Liver (tissue), 9 donors: ENCODE data around the gene ALX3. TPM values are rescaled to one million over a fixed set of nuclear protein-coding genes. Genes with fewer than 3 reads are reported as not detected.

Source experiments
- DNase-seq: peaks from one replicate; pipeline ENCODE4 v3.0.0-alpha.2; 2017; ENCODE audit warnings: low spot score
- H3K27ac ChIP-seq, 2 donors: one replicate each; pipeline ENCODE4 v1.7.0; 2013; ENCODE audit warnings: inconsistent platforms in 2 of 2, low read length in 2 of 2, control low read depth in 1 of 2, low read depth in 1 of 2, mild to moderate bottlenecking in 1 of 2
- H3K27me3 ChIP-seq, 4 donors: one replicate each; pipeline versions ENCODE4 v1.6.1 to v1.7.0; 2013; ENCODE audit warnings: low read length in 3 of 4, inconsistent platforms in 1 of 4, mild to moderate bottlenecking in 1 of 4, moderate library complexity in 1 of 4; ENCODE audit not compliant: control insufficient read depth in 4 of 4, insufficient read depth in 4 of 4
- H3K36me3 ChIP-seq, 4 donors: one replicate each; pipeline versions ENCODE4 v1.6.1 to v1.7.0; 2013; ENCODE audit warnings: low read length in 3 of 4, mild to moderate bottlenecking in 3 of 4, low read depth in 1 of 4, moderate library complexity in 1 of 4; ENCODE audit not compliant: control insufficient read depth in 4 of 4, insufficient read depth in 3 of 4
- H3K4me1 ChIP-seq, 4 donors: one replicate each; pipeline versions ENCODE4 v1.6.1 to v1.7.0; 2013; ENCODE audit warnings: low read length in 3 of 4, mild to moderate bottlenecking in 3 of 4, moderate library complexity in 1 of 4; ENCODE audit not compliant: control insufficient read depth in 4 of 4, insufficient read depth in 4 of 4
- H3K4me3 ChIP-seq, 3 donors: one replicate each; pipeline versions ENCODE4 v1.6.1 to v1.7.0; 2013; ENCODE audit warnings: low read length in 3 of 3, control low read depth in 1 of 3, low read depth in 1 of 3, mild to moderate bottlenecking in 1 of 3
- H3K9ac ChIP-seq, 2 donors: one replicate each; pipeline ENCODE4 v1.7.0; 2013; ENCODE audit warnings: low read length in 2 of 2, mild to moderate bottlenecking in 2 of 2, moderate library complexity in 2 of 2, control low read depth in 1 of 2, low read depth in 1 of 2
- H3K9me3 ChIP-seq, 4 donors: one replicate each; pipeline versions ENCODE4 v1.6.1 to v1.7.0; 2013; ENCODE audit warnings: low read length in 3 of 4; ENCODE audit not compliant: control insufficient read depth in 4 of 4
- EGR1 ChIP-seq, 2 donors: IDR thresholded peaks; 2 replicates each; pipeline ENCODE4 v1.6.1; 2016 to 2018; ENCODE audit warnings: antibody characterized with exemption in 2 of 2, low read depth in 2 of 2
- FOXA1 ChIP-seq: IDR thresholded peaks from 2 replicates; pipeline ENCODE4 v1.6.1; 2016; ENCODE audit warnings: antibody characterized with exemption
- FOXA2 ChIP-seq: IDR thresholded peaks from 2 replicates; pipeline ENCODE4 v1.6.1; 2016; ENCODE audit warnings: antibody characterized with exemption
- GABPA ChIP-seq, 2 donors: IDR thresholded peaks in 1 of 2; conservative IDR thresholded peaks in 1 of 2; 2 replicates each; pipeline ENCODE4 v1.6.1; 2016; ENCODE audit warnings: antibody characterized with exemption in 2 of 2, mild to moderate bottlenecking in 1 of 2, moderate library complexity in 1 of 2
- HNF4A ChIP-seq, 2 donors: conservative IDR thresholded peaks; 2 replicates each; pipeline ENCODE4 v1.6.1; 2016; ENCODE audit warnings: antibody characterized with exemption in 2 of 2, mild to moderate bottlenecking in 2 of 2
- HNF4G ChIP-seq: IDR thresholded peaks from 2 replicates; pipeline ENCODE4 v1.6.1; 2016; ENCODE audit warnings: antibody characterized with exemption
- JUND ChIP-seq, 2 donors: IDR thresholded peaks; 2 replicates each; pipeline ENCODE4 v1.6.1; 2016; ENCODE audit warnings: antibody characterized with exemption in 2 of 2
- NR2F2 ChIP-seq: IDR thresholded peaks from 2 replicates; pipeline ENCODE4 v1.6.1; 2016; ENCODE audit warnings: antibody characterized with exemption
- RAD21 ChIP-seq, 2 donors: IDR thresholded peaks; 2 replicates each; pipeline ENCODE4 v1.6.1; 2016; ENCODE audit warnings: antibody characterized with exemption in 2 of 2, mild to moderate bottlenecking in 2 of 2
- RXRA ChIP-seq, 2 donors: IDR thresholded peaks; 2 replicates each; pipeline ENCODE4 v1.6.1; 2017 to 2018; ENCODE audit warnings: antibody characterized with exemption in 2 of 2, mild to moderate bottlenecking in 1 of 2
- SP1 ChIP-seq: IDR thresholded peaks from 2 replicates; pipeline ENCODE4 v1.6.1; 2018; ENCODE audit warnings: antibody characterized with exemption, mild to moderate bottlenecking
- TAF1 ChIP-seq: conservative IDR thresholded peaks from 2 replicates; pipeline ENCODE4 v1.6.1; 2016; ENCODE audit warnings: antibody characterized with exemption, mild to moderate bottlenecking
- YY1 ChIP-seq: IDR thresholded peaks from 2 replicates; pipeline ENCODE4 v1.6.1; 2016; ENCODE audit warnings: antibody characterized with exemption, mild to moderate bottlenecking
- WGBS: extraction: QIAGEN DNeasy Blood & Tissue Kit; methylation state at CpG from one replicate; pipeline ENCODE4 v1.1.7; 2013; 5-methylcytosine and 5-hydroxymethylcytosine counted together
- polyA plus RNA-seq, 2 donors: library from polyadenylated mRNA; stranded (reverse) in 1 of 2; unstranded in 1 of 2; fragments of 200-250 nt in 1 of 2; fragments of >200 nt in 1 of 2; fragmentation: Nextera tagmentation in 1 of 2; extraction: Ambion mirVana in 1 of 2; gene quantifications; one replicate each; pipeline versions ENCODE4 v1.2.1 to v1.2.3, GENCODE V29; 2013 to 2015
- total RNA-seq, 2 donors: library from RNA; depleted of rRNA; stranded (reverse); fragments of >200 nt; gene quantifications; one replicate each; pipeline ENCODE4 v1.2.3, GENCODE V29; 2014
- TF ChIP-seq, protein P1 (sequence below): IDR thresholded peaks from 2 replicates; pipeline ENCODE4 v1.6.1; 2016; ENCODE audit warnings: antibody characterized with exemption
- TF ChIP-seq, protein P2 (sequence below): IDR thresholded peaks from 2 replicates; pipeline ENCODE4 v1.6.1; 2016; ENCODE audit warnings: antibody characterized with exemption
- TF ChIP-seq, protein P3 (sequence below): IDR thresholded peaks from 2 replicates; pipeline ENCODE4 v1.6.1; 2016; ENCODE audit warnings: antibody characterized with exemption, mild to moderate bottlenecking
- TF ChIP-seq, protein P4 (sequence below): IDR thresholded peaks from 2 replicates; pipeline ENCODE4 v1.6.1; 2016; ENCODE audit warnings: antibody characterized with exemption
- TF ChIP-seq, protein P5 (sequence below): fragments of 150-350 bp; IDR thresholded peaks from 2 replicates; pipeline ENCODE4 v1.5.1; 2017; ENCODE audit warnings: improper control_type of control experiment, low read depth, low read length; ENCODE audit not compliant: missing input control
- donor health status: healthy.
- donor health status: healthy.
- donor health status: healthy.
- donor health status: healthy.
- donor health status: healthy.

ALX3 gene
- total and polyA plus RNA-seq, 4 donors, result not detected

DNA sequence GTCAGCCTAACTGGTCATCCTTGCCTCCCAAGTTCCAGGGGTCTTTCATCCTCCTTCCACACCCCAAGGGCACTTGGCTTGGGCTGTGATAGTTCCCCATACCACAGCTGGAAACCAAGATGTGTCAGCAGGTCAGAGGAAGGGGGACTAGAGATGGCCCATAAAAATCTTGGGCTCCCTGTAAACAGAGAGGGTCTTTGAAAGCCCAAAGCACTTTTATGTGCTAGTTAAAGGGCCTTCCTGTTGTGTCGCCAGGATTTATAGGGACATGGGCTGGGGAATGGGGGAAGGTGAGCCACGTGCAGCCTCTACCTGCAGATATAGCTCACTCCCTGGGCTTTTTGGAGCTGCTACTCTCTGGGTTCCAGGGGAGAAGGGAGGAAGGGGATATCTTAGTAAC is 29.9 kb upstream of the ALX3 start:
- 85% methylated on average over 2 of the region's 2 CpGs for WGBS

More for the DNA sequence above, 29.9 kb upstream of the ALX3 start:
- H3K27me3 ChIP-seq, result no peaks in the 10 kb centered on the region
- H3K4me1 ChIP-seq, result no peaks in the 10 kb centered on the region
- no peak overlapping the region for H3K27ac ChIP-seq
- H3K9ac ChIP-seq, result no peak overlapping the region
- no peaks in the 10 kb centered on the region for H3K36me3 ChIP-seq
- no peaks in the 10 kb centered on the region for H3K9me3 ChIP-seq
- TF ChIP-seq FOXA2 (no peak), YY1 (no peak), GABPA (IDR thresholded peaks at IDR 0.05 in 1 of 2, conservative IDR thresholded peaks at IDR 0.05 in 1 of 2) (no peak), SP1 (no peak), RAD21 (IDR thresholded peaks at IDR 0.05) (no peak), EGR1 (IDR thresholded peaks at IDR 0.05; ENCODE audit: low read depth in 2 of 2) (no peak), TAF1 (no peak), FOXA1 (no peak), JUND (IDR thresholded peaks at IDR 0.05) (no peak), HNF4G (no peak), HNF4A (conservative IDR thresholded peaks at IDR 0.05) (no peak), NR2F2 (no peak), RXRA (IDR thresholded peaks at IDR 0.05) (no peak)
- TF ChIP-seq, protein P1, sequence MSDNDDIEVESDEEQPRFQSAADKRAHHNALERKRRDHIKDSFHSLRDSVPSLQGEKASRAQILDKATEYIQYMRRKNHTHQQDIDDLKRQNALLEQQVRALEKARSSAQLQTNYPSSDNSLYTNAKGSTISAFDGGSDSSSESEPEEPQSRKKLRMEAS, result no peak
- TF ChIP-seq, protein P2, sequence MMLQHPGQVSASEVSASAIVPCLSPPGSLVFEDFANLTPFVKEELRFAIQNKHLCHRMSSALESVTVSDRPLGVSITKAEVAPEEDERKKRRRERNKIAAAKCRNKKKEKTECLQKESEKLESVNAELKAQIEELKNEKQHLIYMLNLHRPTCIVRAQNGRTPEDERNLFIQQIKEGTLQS, result no peak
- TF ChIP-seq, protein P3, sequence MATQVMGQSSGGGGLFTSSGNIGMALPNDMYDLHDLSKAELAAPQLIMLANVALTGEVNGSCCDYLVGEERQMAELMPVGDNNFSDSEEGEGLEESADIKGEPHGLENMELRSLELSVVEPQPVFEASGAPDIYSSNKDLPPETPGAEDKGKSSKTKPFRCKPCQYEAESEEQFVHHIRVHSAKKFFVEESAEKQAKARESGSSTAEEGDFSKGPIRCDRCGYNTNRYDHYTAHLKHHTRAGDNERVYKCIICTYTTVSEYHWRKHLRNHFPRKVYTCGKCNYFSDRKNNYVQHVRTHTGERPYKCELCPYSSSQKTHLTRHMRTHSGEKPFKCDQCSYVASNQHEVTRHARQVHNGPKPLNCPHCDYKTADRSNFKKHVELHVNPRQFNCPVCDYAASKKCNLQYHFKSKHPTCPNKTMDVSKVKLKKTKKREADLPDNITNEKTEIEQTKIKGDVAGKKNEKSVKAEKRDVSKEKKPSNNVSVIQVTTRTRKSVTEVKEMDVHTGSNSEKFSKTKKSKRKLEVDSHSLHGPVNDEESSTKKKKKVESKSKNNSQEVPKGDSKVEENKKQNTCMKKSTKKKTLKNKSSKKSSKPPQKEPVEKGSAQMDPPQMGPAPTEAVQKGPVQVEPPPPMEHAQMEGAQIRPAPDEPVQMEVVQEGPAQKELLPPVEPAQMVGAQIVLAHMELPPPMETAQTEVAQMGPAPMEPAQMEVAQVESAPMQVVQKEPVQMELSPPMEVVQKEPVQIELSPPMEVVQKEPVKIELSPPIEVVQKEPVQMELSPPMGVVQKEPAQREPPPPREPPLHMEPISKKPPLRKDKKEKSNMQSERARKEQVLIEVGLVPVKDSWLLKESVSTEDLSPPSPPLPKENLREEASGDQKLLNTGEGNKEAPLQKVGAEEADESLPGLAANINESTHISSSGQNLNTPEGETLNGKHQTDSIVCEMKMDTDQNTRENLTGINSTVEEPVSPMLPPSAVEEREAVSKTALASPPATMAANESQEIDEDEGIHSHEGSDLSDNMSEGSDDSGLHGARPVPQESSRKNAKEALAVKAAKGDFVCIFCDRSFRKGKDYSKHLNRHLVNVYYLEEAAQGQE, result no peak
- TF ChIP-seq, protein P4, sequence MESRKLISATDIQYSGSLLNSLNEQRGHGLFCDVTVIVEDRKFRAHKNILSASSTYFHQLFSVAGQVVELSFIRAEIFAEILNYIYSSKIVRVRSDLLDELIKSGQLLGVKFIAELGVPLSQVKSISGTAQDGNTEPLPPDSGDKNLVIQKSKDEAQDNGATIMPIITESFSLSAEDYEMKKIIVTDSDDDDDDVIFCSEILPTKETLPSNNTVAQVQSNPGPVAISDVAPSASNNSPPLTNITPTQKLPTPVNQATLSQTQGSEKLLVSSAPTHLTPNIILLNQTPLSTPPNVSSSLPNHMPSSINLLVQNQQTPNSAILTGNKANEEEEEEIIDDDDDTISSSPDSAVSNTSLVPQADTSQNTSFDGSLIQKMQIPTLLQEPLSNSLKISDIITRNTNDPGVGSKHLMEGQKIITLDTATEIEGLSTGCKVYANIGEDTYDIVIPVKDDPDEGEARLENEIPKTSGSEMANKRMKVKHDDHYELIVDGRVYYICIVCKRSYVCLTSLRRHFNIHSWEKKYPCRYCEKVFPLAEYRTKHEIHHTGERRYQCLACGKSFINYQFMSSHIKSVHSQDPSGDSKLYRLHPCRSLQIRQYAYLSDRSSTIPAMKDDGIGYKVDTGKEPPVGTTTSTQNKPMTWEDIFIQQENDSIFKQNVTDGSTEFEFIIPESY, result no peak
- TF ChIP-seq, protein P5, sequence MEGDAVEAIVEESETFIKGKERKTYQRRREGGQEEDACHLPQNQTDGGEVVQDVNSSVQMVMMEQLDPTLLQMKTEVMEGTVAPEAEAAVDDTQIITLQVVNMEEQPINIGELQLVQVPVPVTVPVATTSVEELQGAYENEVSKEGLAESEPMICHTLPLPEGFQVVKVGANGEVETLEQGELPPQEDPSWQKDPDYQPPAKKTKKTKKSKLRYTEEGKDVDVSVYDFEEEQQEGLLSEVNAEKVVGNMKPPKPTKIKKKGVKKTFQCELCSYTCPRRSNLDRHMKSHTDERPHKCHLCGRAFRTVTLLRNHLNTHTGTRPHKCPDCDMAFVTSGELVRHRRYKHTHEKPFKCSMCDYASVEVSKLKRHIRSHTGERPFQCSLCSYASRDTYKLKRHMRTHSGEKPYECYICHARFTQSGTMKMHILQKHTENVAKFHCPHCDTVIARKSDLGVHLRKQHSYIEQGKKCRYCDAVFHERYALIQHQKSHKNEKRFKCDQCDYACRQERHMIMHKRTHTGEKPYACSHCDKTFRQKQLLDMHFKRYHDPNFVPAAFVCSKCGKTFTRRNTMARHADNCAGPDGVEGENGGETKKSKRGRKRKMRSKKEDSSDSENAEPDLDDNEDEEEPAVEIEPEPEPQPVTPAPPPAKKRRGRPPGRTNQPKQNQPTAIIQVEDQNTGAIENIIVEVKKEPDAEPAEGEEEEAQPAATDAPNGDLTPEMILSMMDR, result no peak
- DNase-seq, result no peak
- H3K4me3 ChIP-seq, result no peak overlapping the region
